ENCODE data around the gene SEPTIN10.

SEPTIN10 gene

GRCh38 chr2:109531896-109532727 lies 81.7 kb downstream of the SEPTIN10 start:
- H3K9me3 ChIP-seq (ENCODE audit: control insufficient read depth, low read length), result no peaks in the 10 kb centered on the region
- H3K36me3 ChIP-seq (ENCODE audit: control insufficient read depth, insufficient read depth, low read length), result no peaks in the 10 kb centered on the region
- no peak for DNase-seq
- H3K27ac ChIP-seq (ENCODE audit: insufficient read depth, low read length, poor library complexity, severe bottlenecking), result no peak overlapping the region
- H3K27me3 ChIP-seq (replicated peaks; ENCODE audit: control insufficient read depth, insufficient read depth, low read length, poor library complexity, severe bottlenecking), result no peaks in the 10 kb centered on the region
- H3K4me3 ChIP-seq (ENCODE audit: insufficient read depth, low read depth, low read length, poor library complexity, severe bottlenecking), result no peak overlapping the region
- H3K4me1 ChIP-seq (ENCODE audit: control insufficient read depth, insufficient read depth, low read length, poor library complexity, severe bottlenecking), result no peaks in the 10 kb centered on the region

GRCh38 chr2:109531221-109531620 lies 82.5 kb downstream of the SEPTIN10 start:
- H3K4me1 ChIP-seq (ENCODE audit: control insufficient read depth, insufficient read depth, low read length, poor library complexity, severe bottlenecking), result no peaks in the 10 kb centered on the region
- no peaks in the 10 kb centered on the region for H3K9me3 ChIP-seq (ENCODE audit: control insufficient read depth, low read length)
- DNase-seq, result no peak
- H3K27me3 ChIP-seq (replicated peaks; ENCODE audit: control insufficient read depth, insufficient read depth, low read length, poor library complexity, severe bottlenecking), result no peaks in the 10 kb centered on the region
- no peak overlapping the region for H3K4me3 ChIP-seq (ENCODE audit: insufficient read depth, low read depth, low read length, poor library complexity, severe bottlenecking)
- H3K36me3 ChIP-seq (ENCODE audit: control insufficient read depth, insufficient read depth, low read length), result no peaks in the 10 kb centered on the region
- H3K27ac ChIP-seq (ENCODE audit: insufficient read depth, low read length, poor library complexity, severe bottlenecking), result no peak overlapping the region

GRCh38 chr2:109530712-109531111 lies 83.1 kb downstream of the SEPTIN10 start:
- no peaks in the 10 kb centered on the region for H3K4me1 ChIP-seq (ENCODE audit: control insufficient read depth, insufficient read depth, low read length, poor library complexity, severe bottlenecking)
- H3K36me3 ChIP-seq (ENCODE audit: control insufficient read depth, insufficient read depth, low read length), result no peaks in the 10 kb centered on the region
- H3K27me3 ChIP-seq (replicated peaks; ENCODE audit: control insufficient read depth, insufficient read depth, low read length, poor library complexity, severe bottlenecking), result no peaks in the 10 kb centered on the region
- no peaks in the 10 kb centered on the region for H3K9me3 ChIP-seq (ENCODE audit: control insufficient read depth, low read length)
- H3K4me3 ChIP-seq (ENCODE audit: insufficient read depth, low read depth, low read length, poor library complexity, severe bottlenecking), result no peak overlapping the region
- H3K27ac ChIP-seq (ENCODE audit: insufficient read depth, low read length, poor library complexity, severe bottlenecking), result no peak overlapping the region
- DNase-seq, result no peak

- no peak for DNase-seq
- no peaks in the 10 kb centered on the region for H3K4me1 ChIP-seq (ENCODE audit: control insufficient read depth, insufficient read depth, low read length, poor library complexity, severe bottlenecking)
- H3K27ac ChIP-seq (ENCODE audit: insufficient read depth, low read length, poor library complexity, severe bottlenecking), result no peak overlapping the region
- no peaks in the 10 kb centered on the region for H3K9me3 ChIP-seq (ENCODE audit: control insufficient read depth, low read length)
- H3K27me3 ChIP-seq (replicated peaks; ENCODE audit: control insufficient read depth, insufficient read depth, low read length, poor library complexity, severe bottlenecking), result no peaks in the 10 kb centered on the region
- H3K4me3 ChIP-seq (ENCODE audit: insufficient read depth, low read depth, low read length, poor library complexity, severe bottlenecking), result no peak overlapping the region
- H3K36me3 ChIP-seq (ENCODE audit: control insufficient read depth, insufficient read depth, low read length), result no peaks in the 10 kb centered on the region
Measured at GRCh38 chr2:109529532-109530449, 84.0 kb downstream of the SEPTIN10 start.

- H3K4me1 ChIP-seq (ENCODE audit: control insufficient read depth, insufficient read depth, low read length, poor library complexity, severe bottlenecking), result no peaks in the 10 kb centered on the region
- H3K36me3 ChIP-seq (ENCODE audit: control insufficient read depth, insufficient read depth, low read length), result no peaks in the 10 kb centered on the region
- no peak overlapping the region for H3K4me3 ChIP-seq (ENCODE audit: insufficient read depth, low read depth, low read length, poor library complexity, severe bottlenecking)
- H3K27me3 ChIP-seq (replicated peaks; ENCODE audit: control insufficient read depth, insufficient read depth, low read length, poor library complexity, severe bottlenecking), result no peaks in the 10 kb centered on the region
- no peak overlapping the region for H3K27ac ChIP-seq (ENCODE audit: insufficient read depth, low read length, poor library complexity, severe bottlenecking)
- no peaks in the 10 kb centered on the region for H3K9me3 ChIP-seq (ENCODE audit: control insufficient read depth, low read length)
- no peak for DNase-seq
Measured at GRCh38 chr2:109528811-109529501, 84.8 kb downstream of the SEPTIN10 start.

GRCh38 chr2:109527846-109528705 lies 85.7 kb downstream of the SEPTIN10 start:
- DNase-seq, result no peak
- no peak overlapping the region for H3K27ac ChIP-seq (ENCODE audit: insufficient read depth, low read length, poor library complexity, severe bottlenecking)
- H3K4me1 ChIP-seq (ENCODE audit: control insufficient read depth, insufficient read depth, low read length, poor library complexity, severe bottlenecking), result no peaks in the 10 kb centered on the region
- H3K4me3 ChIP-seq (ENCODE audit: insufficient read depth, low read depth, low read length, poor library complexity, severe bottlenecking), result no peak overlapping the region
- H3K27me3 ChIP-seq (replicated peaks; ENCODE audit: control insufficient read depth, insufficient read depth, low read length, poor library complexity, severe bottlenecking), result no peaks in the 10 kb centered on the region
- H3K36me3 ChIP-seq (ENCODE audit: control insufficient read depth, insufficient read depth, low read length), result no peaks in the 10 kb centered on the region
- H3K9me3 ChIP-seq (ENCODE audit: control insufficient read depth, low read length), result no peaks in the 10 kb centered on the region

GRCh38 chr2:109527079-109527478 lies 86.7 kb downstream of the SEPTIN10 start:
- H3K4me3 ChIP-seq (ENCODE audit: insufficient read depth, low read depth, low read length, poor library complexity, severe bottlenecking), result no peak overlapping the region
- H3K36me3 ChIP-seq (ENCODE audit: control insufficient read depth, insufficient read depth, low read length), result no peaks in the 10 kb centered on the region
- no peaks in the 10 kb centered on the region for H3K4me1 ChIP-seq (ENCODE audit: control insufficient read depth, insufficient read depth, low read length, poor library complexity, severe bottlenecking)
- no peaks in the 10 kb centered on the region for H3K27me3 ChIP-seq (replicated peaks; ENCODE audit: control insufficient read depth, insufficient read depth, low read length, poor library complexity, severe bottlenecking)
- DNase-seq, result no peak
- no peak overlapping the region for H3K27ac ChIP-seq (ENCODE audit: insufficient read depth, low read length, poor library complexity, severe bottlenecking)
- H3K9me3 ChIP-seq (ENCODE audit: control insufficient read depth, low read length), result no peaks in the 10 kb centered on the region

GRCh38 chr2:109526442-109526970 lies 87.3 kb downstream of the SEPTIN10 start:
- H3K27ac ChIP-seq (ENCODE audit: insufficient read depth, low read length, poor library complexity, severe bottlenecking), result no peak overlapping the region
- DNase-seq, result no peak
- no peaks in the 10 kb centered on the region for H3K4me1 ChIP-seq (ENCODE audit: control insufficient read depth, insufficient read depth, low read length, poor library complexity, severe bottlenecking)
- no peaks in the 10 kb centered on the region for H3K9me3 ChIP-seq (ENCODE audit: control insufficient read depth, low read length)
- H3K4me3 ChIP-seq (ENCODE audit: insufficient read depth, low read depth, low read length, poor library complexity, severe bottlenecking), result no peak overlapping the region
- H3K36me3 ChIP-seq (ENCODE audit: control insufficient read depth, insufficient read depth, low read length), result no peaks in the 10 kb centered on the region
- no peaks in the 10 kb centered on the region for H3K27me3 ChIP-seq (replicated peaks; ENCODE audit: control insufficient read depth, insufficient read depth, low read length, poor library complexity, severe bottlenecking)

GRCh38 chr2:109525836-109526235 lies 87.9 kb downstream of the SEPTIN10 start:
- no peak for DNase-seq

More at GRCh38 chr2:109525836-109526235, 87.9 kb downstream of the SEPTIN10 start:
- Histone ChIP-seq H3K4me1 (ENCODE audit: control insufficient read depth, insufficient read depth, low read length, poor library complexity, severe bottlenecking) (no peaks in the 10 kb centered on the region), H3K36me3 (ENCODE audit: control insufficient read depth, insufficient read depth, low read length) (no peaks in the 10 kb centered on the region), H3K9me3 (ENCODE audit: control insufficient read depth, low read length) (no peaks in the 10 kb centered on the region), H3K27me3 (replicated peaks; ENCODE audit: control insufficient read depth, insufficient read depth, low read length, poor library complexity, severe bottlenecking) (no peaks in the 10 kb centered on the region), H3K4me3 (ENCODE audit: insufficient read depth, low read depth, low read length, poor library complexity, severe bottlenecking) (no peak overlapping the region), H3K27ac (ENCODE audit: insufficient read depth, low read length, poor library complexity, severe bottlenecking) (no peak overlapping the region)

Measured in effector memory CD4-positive, alpha-beta T cell (primary cell).